CD4-positive, alpha-beta T cell treated with Interferon alpha-2 for 1 hour (primary cell): ENCODE data around the gene RGPD8.
A peak's percentile ranks its signal among the peaks of the same experiment; 100 is the strongest.
"Not testable (repeated sequence)": the region's sequence is repeated elsewhere in the genome, so short reads cannot be mapped to it uniquely, and the experiment has no call there.

Experiments
- DNase-seq, 2 donors: peaks; one replicate each; pipeline ENCODE4 v3.0.0-alpha.2; 2020 to 2022

Gene RGPD8

DNA sequence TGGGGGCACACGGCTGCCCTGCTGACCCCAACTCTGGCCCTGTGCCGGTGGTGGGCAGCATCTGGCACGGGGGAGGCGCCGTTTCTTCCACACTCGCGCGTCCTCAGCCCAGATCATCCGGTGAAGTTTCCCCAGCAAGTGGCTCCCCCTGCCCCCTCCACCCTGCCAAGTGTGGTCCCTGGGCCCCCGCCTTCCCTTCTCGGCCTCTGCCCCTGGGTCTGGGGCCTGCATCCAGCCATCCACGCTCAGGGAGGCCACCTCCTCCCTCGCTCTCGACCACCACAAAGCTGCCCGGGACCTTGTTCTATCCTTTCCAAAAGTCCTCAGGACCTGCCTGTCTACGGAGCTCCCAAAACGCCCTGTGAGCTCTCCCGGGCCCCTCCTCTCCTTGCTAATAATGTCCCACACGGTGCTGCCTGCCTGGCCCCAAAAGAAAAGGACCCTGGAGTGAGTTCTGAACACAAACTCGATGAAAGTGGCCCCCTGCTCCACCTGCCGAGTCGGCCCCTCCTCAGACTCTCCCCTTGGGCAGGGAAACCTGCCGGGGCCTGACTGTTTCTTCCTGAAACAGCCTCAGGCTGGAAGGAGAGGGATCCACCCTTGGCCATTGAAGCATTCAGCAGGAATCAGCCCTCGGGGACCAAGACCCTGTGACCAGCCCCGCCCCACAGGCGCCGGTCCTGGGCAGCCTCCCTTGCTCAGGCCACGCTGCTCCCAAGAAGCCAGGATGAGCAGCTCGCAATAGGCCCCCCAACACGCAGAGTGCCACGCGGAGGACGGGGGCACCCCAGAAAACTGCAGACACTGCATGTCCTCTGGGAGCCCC, 1.7 kb upstream of the RGPD8 start:
- not testable (repeated sequence) for DNase-seq

DNA sequence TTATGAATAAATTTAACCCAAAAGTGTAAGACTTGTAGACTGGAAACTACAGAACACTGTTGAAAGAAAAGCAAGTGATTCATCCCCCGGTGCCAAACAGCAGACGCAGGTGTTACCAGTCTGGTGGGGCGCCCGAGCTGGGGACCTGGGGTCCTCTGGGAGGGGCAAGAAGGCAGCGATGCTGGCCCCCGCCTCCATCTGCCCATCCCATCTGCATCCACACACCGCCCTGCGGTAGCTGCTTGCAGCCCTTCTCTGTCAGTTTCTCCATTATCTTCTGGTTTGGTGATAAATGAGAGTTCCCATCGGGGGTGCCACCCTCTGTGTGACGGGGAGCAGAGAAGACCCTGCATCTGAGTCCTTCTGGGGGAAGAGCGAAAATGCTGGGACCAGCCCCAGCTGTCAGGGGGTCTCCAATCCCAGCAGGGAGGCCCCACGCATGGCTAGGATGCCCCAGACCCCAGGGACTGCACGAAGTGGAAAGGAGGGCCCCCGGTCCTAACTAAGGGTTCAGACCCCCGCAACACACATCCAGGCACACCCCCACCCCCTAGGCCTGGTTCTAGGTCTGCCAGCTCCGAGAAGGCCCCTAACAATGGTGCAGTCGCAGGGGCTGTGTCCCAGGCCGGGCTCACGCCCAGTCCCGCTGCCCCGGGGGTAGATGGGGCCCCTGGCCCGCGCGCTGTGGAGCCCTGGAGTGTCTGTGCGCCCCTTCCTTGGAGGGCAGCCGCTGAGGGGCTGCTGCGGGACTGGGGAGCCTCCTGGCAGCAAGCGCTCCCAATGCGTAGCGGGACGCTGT, 686 bp upstream of the RGPD8 start:
- DNase-seq, result no peak

DNA sequence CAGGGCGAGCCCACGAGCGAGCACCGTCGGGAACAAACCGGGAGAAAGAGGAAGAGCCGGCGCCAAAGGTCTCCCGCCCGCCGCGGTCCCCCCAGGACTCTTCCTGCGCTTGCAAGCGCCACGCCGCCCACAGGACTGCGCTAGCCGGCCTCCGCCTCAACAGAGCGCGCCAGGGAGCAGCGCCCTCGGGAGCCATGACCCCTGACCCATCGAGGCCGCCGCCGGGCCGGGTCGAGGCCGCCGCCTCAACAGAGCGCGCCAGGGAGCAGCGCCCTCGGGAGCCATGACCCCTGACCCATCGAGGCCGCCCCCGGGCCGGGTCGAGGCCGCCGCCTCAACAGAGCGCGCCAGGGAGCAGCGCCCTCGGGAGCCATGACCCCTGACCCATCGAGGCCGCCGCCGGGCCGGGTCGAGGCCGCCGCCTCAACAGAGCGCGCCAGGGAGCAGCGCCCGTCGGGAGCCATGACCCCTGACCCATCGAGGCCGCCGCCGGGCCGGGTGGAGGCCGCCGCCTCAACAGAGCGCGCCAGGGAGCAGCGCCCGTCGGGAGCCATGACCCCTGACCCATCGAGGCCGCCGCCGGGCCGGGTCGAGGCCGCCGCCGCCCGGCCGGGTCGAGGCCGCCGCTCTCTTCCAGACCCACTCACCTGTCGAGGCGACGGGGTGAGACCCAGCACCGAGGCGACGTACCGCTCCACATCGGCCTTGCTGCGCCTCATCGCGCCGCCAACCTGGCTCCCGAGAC, 538 bp downstream of the RGPD8 start:
- peak in 1 of 2 donors; percentile 42 for DNase-seq

DNA sequence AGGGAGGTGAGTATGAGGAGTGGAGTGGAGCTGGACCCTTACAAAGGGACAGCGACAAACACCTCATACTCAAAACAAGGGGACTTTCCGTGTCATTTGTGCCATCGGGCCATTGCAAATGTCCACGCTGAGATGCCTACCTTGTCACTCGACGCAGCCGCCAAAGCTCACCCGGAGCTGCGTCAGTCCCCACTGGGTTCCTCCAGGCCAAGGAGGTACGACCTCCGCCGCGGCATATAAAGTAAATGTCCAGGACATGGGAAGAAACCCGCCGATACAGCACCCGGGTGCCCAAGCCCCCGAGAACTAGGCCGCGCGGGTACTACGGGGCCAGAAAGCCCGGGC, 1.1 kb downstream of the RGPD8 start:
- DNase-seq, result not testable (repeated sequence)

DNA sequence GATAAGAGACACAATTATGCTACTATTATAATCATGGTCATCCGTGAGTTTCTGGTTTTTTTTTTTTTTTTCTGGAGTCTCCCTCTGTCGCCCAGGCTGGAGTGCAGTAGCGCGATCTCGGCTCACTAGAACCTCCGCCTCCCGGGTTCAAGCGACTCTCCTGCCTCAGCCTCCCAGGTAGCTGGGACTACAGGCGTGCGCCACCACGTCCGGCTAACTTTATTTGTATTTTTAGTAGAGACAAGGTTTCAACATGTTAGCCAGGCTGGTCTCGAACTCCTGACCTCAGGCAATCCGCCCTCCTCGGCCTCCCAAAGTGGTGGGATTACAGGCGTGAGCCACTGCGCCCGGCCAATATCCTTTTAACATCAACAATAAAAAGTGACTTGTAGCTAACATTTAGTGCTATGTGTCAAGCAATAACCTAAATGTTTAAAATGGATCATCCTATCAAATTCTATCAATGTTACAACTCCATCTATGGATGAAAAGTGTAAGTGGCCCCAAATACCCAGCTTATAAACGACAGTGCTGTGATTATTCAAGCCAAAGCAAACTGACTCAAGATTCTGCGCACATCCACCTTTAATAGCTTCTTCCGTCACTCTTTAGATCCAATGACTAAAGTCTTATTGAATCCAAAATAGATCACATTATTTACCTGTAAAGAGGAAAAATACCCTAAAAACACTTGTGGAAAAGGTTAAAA, 1.7 kb downstream of the RGPD8 start:
- DNase-seq, result not testable (repeated sequence)

DNA sequence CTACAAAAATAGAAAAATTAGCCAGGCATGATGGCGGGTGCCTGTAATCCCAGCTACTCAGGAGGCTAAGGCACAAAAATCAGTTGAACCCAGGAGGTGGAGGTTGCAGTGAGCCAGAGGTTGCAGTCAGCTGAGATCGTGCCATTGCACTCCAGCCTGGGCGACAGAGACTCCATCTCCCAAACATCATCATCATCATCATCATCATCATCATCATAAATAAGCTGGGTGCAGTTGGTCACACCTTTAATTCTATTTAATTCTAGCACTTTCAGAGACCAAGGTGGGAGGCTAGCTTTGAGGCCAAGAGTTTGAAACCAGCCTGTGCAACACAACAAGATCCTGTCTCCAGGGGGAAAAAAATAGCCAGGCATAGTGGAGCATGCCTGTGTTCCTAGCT, 8.9 kb downstream of the RGPD8 start:
- DNase-seq, result not testable (repeated sequence)

DNA sequence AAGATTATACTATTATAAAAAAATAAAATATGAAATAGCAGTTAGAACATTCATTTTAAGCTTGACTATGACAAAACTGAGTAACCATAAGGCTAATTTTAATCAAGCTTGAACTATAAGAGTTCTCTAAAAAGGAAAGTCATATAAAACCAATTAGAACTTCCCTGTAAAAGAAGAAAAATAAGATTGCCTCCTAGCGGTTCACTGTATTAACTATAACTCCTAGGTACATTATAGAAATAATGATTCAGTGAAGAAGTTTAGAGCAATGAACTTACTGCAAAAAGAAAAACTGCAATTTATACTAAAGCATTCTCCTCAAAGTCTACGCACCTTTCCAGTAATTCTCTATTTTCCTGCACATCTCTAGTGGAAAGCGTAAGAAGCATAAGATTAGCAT, 16.6 kb downstream of the RGPD8 start:
- DNase-seq, result not testable (repeated sequence)

DNA sequence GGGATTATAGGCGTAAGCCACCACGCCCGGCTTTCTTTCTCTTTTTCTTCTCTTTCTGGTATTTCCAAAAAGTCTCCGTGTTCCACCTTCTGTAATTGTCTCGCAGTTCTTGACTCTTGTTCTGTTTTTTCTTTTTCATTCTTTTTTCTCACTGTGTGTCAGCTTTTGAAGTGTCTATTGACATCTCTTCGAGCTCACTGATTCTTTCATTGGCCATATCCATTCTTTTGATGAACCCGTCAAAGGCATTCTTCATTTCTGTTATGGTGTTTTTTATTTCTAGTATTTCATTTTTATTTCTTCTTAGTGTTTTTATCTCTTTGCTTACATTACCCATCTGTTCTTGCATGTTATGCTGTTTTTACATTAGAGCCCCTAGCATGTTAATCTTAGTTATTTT, 73.4 kb downstream of the RGPD8 start:
- not testable (repeated sequence) for DNase-seq

DNA sequence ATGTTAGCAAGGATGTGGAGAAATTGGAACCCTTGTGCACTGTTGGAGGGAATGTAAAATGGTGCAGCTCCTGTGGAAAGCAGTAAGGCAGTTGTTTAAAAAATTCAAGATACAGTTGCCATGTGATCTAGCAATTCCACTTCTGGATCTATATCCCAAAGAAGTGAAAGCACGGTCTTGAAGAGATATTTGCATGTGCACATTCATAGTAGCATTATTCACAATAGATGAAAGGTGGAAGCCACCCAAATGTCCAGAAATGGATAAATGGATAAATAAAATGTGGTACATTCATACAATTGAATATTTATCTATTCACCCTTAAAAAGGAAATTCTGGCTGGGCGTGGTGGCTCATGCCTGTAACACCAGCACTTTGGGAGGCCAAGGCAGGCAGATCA, 79.1 kb downstream of the RGPD8 start:
- not testable (repeated sequence) for DNase-seq

DNA sequence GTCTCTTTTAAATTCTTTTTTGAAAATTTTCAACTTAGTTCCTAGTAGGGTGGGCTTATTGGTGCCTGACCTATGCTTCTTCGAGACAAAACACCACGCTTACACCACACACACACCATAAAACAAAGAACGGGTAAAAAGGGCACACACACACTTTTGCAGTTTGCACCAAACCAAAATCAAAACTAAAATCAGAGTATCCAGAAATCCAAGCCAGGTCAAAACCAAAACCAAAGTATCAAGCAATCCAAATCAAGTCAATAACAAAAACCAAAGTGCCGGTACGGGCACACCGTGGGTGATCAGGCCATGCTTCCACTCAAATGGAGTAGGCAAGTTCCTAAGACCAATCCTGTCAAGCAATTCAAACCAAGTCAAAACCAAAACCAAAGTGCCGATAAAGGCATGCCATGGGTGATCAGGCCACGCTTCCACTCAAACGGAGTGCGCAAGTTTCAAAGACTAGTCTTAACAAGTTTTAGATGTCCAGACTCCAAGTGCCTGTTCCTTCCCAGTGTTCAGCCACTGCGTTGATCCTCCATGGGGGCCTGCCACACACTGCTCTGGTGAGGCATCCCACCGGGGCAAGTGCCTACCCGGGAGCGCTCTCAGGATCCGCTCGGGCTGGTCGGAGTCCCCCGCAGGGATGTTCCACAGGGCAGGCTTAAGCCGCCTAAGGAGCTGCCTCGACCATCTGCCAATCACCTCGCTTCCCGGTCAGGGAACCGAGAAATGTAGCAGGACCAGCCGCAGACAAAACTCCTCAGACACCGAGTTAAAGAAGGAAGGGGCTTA, 80.4 kb downstream of the RGPD8 start:
- DNase-seq, result not testable (repeated sequence)

DNA sequence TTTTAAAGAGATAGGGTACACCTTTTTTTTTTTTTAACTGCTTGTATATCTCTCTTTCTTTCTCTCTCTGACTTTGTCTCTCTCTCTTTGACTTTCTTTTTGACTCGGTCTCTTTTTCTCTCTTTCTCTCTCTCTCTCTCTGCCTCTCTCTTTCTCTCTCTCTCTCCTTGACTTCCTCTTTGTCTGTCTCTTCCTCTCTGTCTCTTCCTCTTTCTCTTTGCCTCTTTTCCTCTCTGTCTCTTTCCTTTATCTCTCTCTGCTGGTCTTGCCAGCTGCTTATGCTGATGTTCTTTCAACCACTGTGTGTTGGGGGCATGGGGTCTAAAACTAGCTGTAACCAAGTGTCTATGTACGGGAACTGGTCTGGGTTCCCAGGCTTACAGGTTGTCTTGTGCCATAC, 81.2 kb downstream of the RGPD8 start:
- not testable (repeated sequence) for DNase-seq

DNA sequence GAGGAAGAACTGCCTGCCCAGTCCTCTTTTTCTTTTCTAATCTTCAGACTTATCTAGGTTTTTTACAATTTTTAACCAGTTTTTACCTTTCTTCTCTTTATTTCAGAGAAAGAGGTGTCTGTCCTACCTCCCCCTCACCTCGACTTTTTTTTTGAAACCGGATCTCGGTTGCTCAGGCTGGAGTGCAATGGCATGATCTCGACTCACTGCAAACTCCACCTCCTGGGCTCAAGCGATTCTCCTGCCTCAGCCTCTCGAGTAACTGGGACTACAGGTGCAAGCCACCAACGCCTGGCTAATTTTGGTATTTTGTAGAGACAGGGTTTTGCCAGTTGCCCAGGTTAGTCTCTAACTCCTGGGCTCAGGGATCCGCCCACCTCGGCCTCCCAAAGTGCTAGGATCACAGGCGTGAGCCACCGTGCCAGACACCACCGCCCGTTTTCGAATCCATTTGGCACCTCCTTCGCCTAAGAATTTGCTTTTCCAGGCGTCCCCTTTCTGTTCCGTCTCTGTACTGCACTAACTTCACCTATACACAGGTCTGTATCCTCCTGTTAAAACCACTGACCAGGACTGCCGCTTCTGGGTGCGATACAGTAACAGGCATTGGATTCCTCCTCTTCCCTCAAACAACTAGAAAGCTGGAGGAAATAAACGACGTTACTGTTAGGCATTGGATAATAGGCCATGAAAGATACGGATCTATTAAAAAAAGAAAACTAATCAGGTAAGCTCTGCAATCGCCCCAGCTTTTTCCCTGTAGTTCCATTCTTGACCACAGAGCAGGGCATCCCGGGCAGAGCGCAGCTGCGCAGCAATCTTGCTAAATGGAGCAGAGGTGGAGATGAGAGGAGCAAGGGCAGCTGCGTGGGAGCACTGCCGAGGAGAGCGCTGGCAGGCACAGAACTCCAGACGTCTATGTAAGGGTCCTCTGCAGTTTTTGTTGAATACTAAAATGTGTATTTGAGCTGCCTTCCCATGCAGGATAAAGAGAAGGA, 88.1 kb downstream of the RGPD8 start:
- no peak for DNase-seq

DNA sequence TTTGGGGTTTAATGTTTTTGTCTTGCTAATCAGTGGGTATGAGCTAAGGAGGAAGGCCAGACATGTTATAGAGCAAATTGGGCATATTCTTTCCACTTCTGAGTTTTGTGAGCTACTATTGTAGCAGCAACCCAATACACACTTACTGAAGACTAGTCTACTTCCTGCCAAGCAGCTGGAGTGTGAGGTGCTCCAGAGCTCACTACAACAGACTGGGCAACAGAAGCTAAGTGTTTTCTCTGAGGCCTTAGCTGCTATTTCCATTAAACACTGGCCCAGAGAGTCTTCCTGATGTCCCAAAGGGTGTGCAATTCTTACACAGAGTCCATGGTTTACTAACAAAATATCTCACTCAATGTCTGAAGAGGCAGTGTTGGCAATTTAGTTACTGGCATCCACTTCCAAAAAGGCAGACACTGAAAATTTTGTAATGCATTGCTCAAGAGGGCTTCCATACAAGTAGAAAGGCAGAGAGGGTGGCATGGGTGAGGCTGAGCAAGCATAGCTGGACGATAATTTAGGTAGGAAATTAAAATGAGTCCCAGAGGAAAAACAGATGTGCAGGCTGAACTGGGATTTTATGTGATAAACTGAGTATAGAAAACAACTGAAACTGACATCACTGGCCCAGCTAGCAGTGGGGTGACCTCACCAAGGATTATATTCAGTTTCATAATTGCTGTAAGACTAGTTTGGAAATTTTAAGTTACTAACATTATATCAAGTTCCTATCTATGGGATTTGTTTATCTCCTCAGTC, 89.4 kb downstream of the RGPD8 start:
- DNase-seq, result no peak

DNA sequence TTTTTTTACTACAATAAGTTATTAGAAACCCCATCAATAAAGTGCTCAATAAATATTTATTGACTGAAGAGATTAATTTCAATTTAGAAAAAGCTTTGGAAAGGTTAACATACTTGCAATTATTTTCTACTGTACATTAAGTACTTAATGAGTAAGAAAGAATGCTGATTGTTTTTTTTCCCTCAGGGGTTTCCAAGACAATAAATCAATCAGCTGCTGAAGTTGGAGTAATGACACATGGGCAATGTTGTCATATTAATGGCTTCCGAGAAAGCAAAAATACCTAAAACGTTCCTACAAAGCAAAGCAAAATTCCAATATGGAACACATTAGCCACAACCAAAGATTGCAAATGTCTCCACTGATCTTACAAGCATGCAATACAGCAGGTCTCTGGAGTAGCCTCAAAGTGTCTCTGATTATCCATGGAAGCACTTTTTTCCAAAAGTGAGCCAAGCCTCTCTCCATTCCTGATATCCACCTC, 91.3 kb downstream of the RGPD8 start:
- DNase-seq, result no peak

DNA sequence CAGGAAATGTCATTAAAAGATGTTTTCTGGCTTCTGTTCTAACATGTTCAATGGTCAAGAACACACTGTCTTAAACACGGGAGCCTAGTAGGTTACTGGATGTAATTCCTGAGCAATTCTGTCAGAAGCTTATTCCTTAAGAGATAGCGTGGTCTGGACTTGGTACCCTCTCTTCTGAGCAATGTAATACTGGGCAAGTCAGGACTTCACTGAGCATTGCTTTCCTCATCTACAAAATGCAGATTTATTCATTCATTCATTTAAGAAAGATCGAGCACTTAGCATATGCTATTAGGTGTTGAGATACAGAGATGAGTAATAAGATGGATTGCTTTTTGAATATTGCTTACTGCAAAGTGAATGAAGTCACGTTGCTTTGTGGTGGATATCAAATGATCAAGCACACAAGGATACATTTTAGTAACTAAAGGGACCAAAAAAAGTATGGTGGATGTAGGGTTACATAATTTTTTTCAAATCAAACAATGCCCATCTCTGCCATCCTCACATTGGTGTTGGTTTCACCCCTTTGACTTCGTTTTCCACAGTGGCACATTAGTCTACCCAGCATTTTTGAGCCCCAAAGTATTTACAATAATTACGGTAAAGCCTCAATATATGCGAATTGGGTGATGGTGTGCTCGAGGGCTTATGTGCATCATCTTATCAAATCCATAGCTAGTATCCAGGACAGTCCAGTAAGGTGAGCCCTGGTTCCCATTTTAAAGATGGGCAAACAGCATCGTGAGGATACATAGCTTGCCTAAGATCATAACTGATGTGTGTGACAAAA, 92.8 kb downstream of the RGPD8 start:
- no peak for DNase-seq

DNA sequence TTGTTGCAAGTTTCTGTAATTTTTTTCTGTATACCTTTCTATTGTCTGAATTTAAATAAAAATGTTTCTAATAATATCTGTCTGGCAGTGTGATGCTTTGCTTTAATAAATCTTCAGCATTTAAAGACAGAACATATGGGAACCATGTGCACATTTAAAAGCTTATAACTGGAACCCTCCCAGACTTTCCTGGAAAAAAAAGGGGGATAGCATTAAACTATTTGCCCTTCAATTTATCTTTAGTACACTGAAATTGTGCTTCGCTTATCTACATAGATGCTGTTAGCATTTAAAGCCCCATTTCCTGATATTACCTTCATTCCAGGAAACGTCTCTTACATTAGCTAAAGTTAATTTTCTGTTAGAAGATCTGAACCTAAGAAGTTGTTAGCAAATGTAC, 93.5 kb downstream of the RGPD8 start:
- DNase-seq, result no peak

DNA sequence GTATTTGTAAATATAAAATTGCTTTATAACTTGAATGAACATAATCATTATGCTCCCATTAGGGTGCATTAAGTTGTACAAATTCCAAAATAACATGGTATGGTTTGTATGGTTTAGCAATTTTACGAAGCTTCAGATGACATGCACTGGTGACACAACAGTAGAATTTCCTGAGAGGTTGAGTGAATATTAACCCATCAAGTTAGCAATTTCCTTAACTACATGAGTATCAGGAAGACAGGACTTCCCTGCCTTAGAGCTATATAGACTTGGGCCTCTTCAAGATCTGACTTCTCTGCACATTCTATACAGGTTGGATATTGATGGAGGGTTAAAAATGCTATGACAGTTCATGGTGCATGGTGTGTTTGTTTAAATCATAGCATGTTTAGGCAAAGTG, 97.8 kb downstream of the RGPD8 start:
- no peak for DNase-seq

DNA sequence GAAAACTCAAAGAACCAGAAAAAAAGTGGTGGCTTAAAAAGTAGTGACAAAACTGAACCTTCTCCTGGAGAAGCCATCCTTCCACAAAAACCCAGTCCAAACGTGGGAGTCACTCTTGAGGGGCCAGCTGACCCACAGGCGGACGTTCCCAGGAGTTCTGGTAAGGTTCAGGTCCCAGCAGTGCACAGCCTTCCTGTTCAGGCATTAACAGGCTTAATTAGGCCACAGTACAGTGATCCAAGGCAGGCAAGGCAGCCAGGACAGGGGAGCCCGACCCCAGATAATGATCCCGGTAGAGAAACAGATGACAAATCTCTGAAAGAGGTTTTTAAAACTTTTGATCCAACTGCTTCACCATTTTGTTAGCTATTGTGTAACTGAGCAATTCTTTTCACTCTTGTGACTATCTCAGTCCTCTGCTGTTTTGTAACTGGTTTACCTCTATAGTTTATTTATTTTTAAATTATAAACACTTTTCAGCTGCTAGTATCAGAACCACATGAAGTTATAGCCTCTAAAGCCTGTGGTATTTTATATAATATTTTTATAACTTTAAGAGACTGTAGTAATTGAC, 101.2 kb downstream of the RGPD8 start:
- DNase-seq, result no peak

DNA sequence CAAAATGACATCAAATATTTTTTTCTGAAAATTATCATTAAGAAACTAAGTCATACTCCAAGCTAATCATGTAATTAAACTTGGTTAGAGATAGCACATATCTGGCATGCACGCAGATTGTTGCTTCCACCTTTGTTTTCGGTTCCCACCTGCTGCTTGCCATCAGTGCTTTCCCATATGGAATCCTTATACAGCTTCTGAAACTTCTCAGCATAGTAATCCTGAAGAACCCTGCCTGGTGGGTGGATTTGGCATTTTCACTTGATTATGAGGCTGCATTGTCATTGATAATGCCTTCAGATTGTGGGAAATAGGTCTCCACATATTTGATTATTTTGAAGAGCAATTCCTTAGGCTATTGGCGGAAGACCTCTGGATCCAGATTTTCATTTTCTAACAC, 110.5 kb downstream of the RGPD8 start:
- DNase-seq, result no peak
